A673 (cell line): Measurements from ENCODE around the gene LURAP1L. TPM values are rescaled to one million over a fixed set of nuclear protein-coding genes. Genes with fewer than 3 reads are reported as not detected.

Experiments used
- BruUV-seq: library from RNA; stranded (reverse); fragments of 400-500 nt; replicated peaks from 2 replicates; lab custom pipeline; 2021; lab: Mats Ljungman, UMichigan
- CTCF ChIA-PET: fragments of 300-600 bp; sonication (Branson Sonifier 250); formaldehyde crosslinking; loops from one replicate; lab custom pipeline; 2022; ENCODE audit warnings: antibody characterized with exemption; lab: Charles Lee
- POLR2A ChIA-PET: fragments of 300-600 bp; sonication (Branson Sonifier 250); formaldehyde crosslinking; loops from one replicate; lab custom pipeline; 2022; ENCODE audit warnings: antibody characterized with exemption; ENCODE audit not compliant: low non-redundant PET; lab: Charles Lee
- DNase-seq: peaks from one replicate; pipeline ENCODE4 v3.0.0-alpha.2; 2015; ENCODE audit warnings: low spot score
- H3K27ac ChIP-seq: fragments of 200-600 bp; sonication (generic); 2 replicates; pipeline ENCODE4 v1.5.1; 2016; ENCODE audit warnings: mixed run types, low read depth, mild to moderate bottlenecking, mixed read lengths, antibody characterized with exemption, low read length; ENCODE audit not compliant: poor library complexity, severe bottlenecking
- H3K27me3 ChIP-seq: fragments of 200-600 bp; sonication (generic); replicated peaks from 2 replicates; pipeline ENCODE4 v1.6.1; 2017; ENCODE audit warnings: mixed run types, low read depth, mild to moderate bottlenecking, mixed read lengths, antibody characterized with exemption, low read length; ENCODE audit not compliant: insufficient read depth, poor library complexity
- H3K36me3 ChIP-seq: fragments of 200-600 bp; sonication (generic); 2 replicates; pipeline ENCODE4 v1.6.1; 2016; ENCODE audit warnings: mixed run types, mild to moderate bottlenecking, mixed read lengths, antibody characterized with exemption, low read length; ENCODE audit not compliant: insufficient read depth, poor library complexity, severe bottlenecking
- H3K4me1 ChIP-seq: fragments of 200-600 bp; sonication (generic); 2 replicates; pipeline ENCODE4 v1.6.1; 2017; ENCODE audit warnings: mixed run types, mild to moderate bottlenecking, mixed read lengths, antibody characterized with exemption, low read length; ENCODE audit not compliant: insufficient read depth, poor library complexity, severe bottlenecking
- H3K4me3 ChIP-seq: fragments of 200-600 bp; sonication (generic); 2 replicates; pipeline ENCODE4 v1.5.1; 2016; ENCODE audit warnings: low read depth, mixed run types, mild to moderate bottlenecking, mixed read lengths, low read length; ENCODE audit not compliant: poor library complexity, severe bottlenecking
- H3K9me3 ChIP-seq: fragments of 200-600 bp; sonication (generic); 2 replicates; pipeline ENCODE4 v1.6.1; 2016; ENCODE audit warnings: mixed run types, low read depth, mild to moderate bottlenecking, mixed read lengths, antibody characterized with exemption, low read length; ENCODE audit not compliant: poor library complexity, severe bottlenecking
- EZH2 ChIP-seq: fragments of 200-600 bp; sonication (generic); IDR thresholded peaks from 2 replicates; pipeline ENCODE4 v1.6.1; 2017; ENCODE audit warnings: borderline replicate concordance, low read depth, mild to moderate bottlenecking, mixed read lengths, antibody characterized with exemption, low read length; ENCODE audit not compliant: poor library complexity, severe bottlenecking
- intact Hi-C: fragments of 100-400 bp; cut with micrococcal nuclease; formaldehyde crosslinking; loops from one replicate; pipeline ENCODE4 v1.10.0; 2022; ENCODE audit not compliant: unreplicated experiment
- total RNA-seq: library from RNA; stranded (reverse); gene quantifications from 2 replicates; pipeline ENCODE4 v1.2.3, GENCODE V29; 2021
- TF ChIP-seq, protein P1 (sequence below): fragments of 300-800, 200-600 bp; sonication (generic); conservative IDR thresholded peaks from 2 replicates; pipeline ENCODE4 v1.5.1; 2017; ENCODE audit warnings: low read depth, mild to moderate bottlenecking, antibody characterized with exemption, low read length, moderate library complexity, mixed read lengths

Gene LURAP1L
- total RNA-seq, 1 experiment from 2014 or later, result 0.60 TPM

DNA sequence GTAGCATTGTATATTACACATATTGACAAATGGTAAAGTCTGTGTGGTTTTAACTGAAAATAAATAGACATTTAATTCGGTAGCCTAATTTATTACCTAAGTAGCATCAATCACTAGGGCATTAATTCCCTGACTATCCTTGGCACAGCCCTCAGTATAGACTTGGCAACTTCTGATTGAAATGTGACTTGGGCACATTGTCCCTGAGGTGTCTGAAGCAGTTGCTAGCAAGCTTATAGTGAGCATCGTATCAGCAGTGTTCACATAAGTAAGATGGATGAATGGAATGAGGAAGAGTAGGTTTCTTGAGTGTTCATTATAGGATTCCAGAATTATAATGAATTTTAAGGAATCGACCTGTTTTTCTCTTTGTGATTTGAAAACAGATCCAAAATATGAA is 16.1 kb downstream of the LURAP1L start:
- H3K27ac ChIP-seq, result no peak overlapping the region
- H3K27me3 ChIP-seq, result no peaks in the 10 kb centered on the region
- no peaks in the 10 kb centered on the region for H3K9me3 ChIP-seq
- intact Hi-C loops, result no loop called here
- ChIA-PET CTCF (no interaction called here), POLR2A (no interaction called here)
- TF ChIP-seq, protein P1, sequence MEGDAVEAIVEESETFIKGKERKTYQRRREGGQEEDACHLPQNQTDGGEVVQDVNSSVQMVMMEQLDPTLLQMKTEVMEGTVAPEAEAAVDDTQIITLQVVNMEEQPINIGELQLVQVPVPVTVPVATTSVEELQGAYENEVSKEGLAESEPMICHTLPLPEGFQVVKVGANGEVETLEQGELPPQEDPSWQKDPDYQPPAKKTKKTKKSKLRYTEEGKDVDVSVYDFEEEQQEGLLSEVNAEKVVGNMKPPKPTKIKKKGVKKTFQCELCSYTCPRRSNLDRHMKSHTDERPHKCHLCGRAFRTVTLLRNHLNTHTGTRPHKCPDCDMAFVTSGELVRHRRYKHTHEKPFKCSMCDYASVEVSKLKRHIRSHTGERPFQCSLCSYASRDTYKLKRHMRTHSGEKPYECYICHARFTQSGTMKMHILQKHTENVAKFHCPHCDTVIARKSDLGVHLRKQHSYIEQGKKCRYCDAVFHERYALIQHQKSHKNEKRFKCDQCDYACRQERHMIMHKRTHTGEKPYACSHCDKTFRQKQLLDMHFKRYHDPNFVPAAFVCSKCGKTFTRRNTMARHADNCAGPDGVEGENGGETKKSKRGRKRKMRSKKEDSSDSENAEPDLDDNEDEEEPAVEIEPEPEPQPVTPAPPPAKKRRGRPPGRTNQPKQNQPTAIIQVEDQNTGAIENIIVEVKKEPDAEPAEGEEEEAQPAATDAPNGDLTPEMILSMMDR, result no peak
- BruUV-seq, result no TSS peak
- H3K4me1 ChIP-seq, result no peaks in the 10 kb centered on the region
- DNase-seq, result no peak
- no peaks in the 10 kb centered on the region for H3K36me3 ChIP-seq
- H3K4me3 ChIP-seq, result no peak overlapping the region

DNA sequence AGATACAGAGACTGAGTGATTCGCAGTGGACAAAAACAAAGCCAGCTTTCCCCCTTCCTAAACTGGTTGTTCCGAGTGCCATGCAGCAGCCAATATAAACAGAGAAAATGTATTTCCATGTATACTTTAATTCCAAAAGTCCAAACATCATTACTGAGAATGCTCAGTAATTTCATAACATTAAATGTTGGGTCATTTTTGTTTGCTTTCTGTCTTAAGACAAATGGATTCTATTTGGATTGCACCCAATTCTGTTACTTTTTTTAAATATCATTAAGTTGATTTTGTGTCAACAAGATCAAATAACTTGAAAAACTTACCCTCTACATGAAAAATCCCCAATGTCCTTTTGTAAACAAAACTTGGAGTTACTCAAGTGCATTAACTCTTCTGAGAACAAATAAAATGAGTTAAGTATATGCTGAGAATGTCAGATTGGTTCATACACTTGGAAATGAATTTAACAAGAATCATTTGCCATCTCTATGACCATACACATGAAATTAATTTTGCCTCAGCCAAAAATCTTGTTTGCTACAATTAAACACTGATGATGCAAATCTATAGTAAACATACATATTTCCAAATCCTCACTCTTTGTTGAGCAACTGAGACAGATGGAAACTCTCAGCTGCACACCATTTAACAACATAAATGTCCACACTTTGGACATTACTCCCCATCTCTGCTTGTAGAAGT is 19.4 kb downstream of the LURAP1L start:
- Histone ChIP-seq H3K9me3 (no peaks in the 10 kb centered on the region), H3K27me3 (no peaks in the 10 kb centered on the region), H3K36me3 (no peaks in the 10 kb centered on the region), H3K4me1 (no peaks in the 10 kb centered on the region), H3K27ac (no peak overlapping the region), H3K4me3 (no peak overlapping the region)
- no peak for TF ChIP-seq EZH2
- TF ChIP-seq, protein P1, result no peak
- CTCF ChIA-PET, result interaction anchor here (0.5 kb wide), 1 partner anchor 1739 kb away, joined by 6 read pairs; no protein-coding TSS in a partner anchor
- BruUV-seq, result no TSS peak
- POLR2A ChIA-PET, result no interaction called here
- intact Hi-C loops, result no loop called here
- no peak for DNase-seq

DNA sequence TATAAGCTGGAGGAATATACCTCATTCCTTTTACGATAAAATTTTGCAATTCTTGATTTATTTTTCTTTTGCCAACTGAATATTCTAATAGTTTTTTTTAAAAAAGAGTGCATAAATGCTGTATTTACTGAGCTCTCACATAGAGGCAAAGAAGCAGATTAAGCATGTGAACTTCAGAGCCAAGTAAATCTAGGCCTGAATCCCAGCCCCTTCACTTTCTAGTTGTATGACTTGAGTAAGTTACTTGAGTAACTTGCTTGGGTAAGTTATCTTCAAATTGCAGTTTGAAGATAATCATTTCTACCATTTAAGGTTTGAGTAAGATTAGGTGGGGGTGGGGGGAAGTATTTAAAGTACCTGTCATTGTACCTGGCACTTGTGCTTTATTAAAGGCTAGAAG is 21.8 kb downstream of the LURAP1L start:
- no peak overlapping the region for H3K27ac ChIP-seq
- CTCF ChIA-PET, result no interaction called here
- POLR2A ChIA-PET, result no interaction called here
- no peaks in the 10 kb centered on the region for H3K9me3 ChIP-seq
- no peaks in the 10 kb centered on the region for H3K27me3 ChIP-seq
- no peak overlapping the region for H3K4me3 ChIP-seq
- no peak for DNase-seq
- no peak for TF ChIP-seq EZH2
- TF ChIP-seq, protein P1, result no peak
- H3K36me3 ChIP-seq, result no peaks in the 10 kb centered on the region
- no TSS peak for BruUV-seq
- H3K4me1 ChIP-seq, result no peaks in the 10 kb centered on the region
- intact Hi-C loops, result no loop called here
